Panc1 (cell line): Measurements from ENCODE around the gene MACROD1.

Source experiments
- CTCF ChIP-seq: fragments of 450-650 bp; IDR thresholded peaks from 2 replicates; pipeline ENCODE4 v1.5.1; 2017; ENCODE audit warnings: mild to moderate bottlenecking
- POLR2AphosphoS5 ChIP-seq: IDR thresholded peaks from 2 replicates; pipeline ENCODE4 v1.6.1; 2012; ENCODE audit warnings: mild to moderate bottlenecking, low read depth, low read length, moderate library complexity
- SIN3A ChIP-seq: IDR thresholded peaks from 2 replicates; pipeline ENCODE4 v1.6.1; 2012; ENCODE audit warnings: low read depth, mild to moderate bottlenecking, low read length, moderate library complexity, borderline replicate concordance; ENCODE audit not compliant: insufficient read depth
- TCF7L2 ChIP-seq: IDR thresholded peaks from 2 replicates; pipeline ENCODE4 v1.6.1; 2011; ENCODE audit warnings: mild to moderate bottlenecking, low read depth, low read length, inconsistent platforms
- TF ChIP-seq, protein P1 (sequence below), 2 experiments: IDR thresholded peaks; 2 replicates each; pipeline ENCODE4 v1.6.1; 2011 to 2012; ENCODE audit warnings: low read depth in 2 of 2, control low read depth in 1 of 2, low read length in 1 of 2, mild to moderate bottlenecking in 1 of 2, moderate library complexity in 1 of 2; ENCODE audit not compliant: insufficient read depth in 1 of 2

GRCh38 chr11:63958008-63958407 is 207.9 kb downstream of the MACROD1 start:
- no peak for TF ChIP-seq CTCF
- TF ChIP-seq SIN3A, result no peak
- TF ChIP-seq, protein P1, sequence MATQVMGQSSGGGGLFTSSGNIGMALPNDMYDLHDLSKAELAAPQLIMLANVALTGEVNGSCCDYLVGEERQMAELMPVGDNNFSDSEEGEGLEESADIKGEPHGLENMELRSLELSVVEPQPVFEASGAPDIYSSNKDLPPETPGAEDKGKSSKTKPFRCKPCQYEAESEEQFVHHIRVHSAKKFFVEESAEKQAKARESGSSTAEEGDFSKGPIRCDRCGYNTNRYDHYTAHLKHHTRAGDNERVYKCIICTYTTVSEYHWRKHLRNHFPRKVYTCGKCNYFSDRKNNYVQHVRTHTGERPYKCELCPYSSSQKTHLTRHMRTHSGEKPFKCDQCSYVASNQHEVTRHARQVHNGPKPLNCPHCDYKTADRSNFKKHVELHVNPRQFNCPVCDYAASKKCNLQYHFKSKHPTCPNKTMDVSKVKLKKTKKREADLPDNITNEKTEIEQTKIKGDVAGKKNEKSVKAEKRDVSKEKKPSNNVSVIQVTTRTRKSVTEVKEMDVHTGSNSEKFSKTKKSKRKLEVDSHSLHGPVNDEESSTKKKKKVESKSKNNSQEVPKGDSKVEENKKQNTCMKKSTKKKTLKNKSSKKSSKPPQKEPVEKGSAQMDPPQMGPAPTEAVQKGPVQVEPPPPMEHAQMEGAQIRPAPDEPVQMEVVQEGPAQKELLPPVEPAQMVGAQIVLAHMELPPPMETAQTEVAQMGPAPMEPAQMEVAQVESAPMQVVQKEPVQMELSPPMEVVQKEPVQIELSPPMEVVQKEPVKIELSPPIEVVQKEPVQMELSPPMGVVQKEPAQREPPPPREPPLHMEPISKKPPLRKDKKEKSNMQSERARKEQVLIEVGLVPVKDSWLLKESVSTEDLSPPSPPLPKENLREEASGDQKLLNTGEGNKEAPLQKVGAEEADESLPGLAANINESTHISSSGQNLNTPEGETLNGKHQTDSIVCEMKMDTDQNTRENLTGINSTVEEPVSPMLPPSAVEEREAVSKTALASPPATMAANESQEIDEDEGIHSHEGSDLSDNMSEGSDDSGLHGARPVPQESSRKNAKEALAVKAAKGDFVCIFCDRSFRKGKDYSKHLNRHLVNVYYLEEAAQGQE (IDR thresholded peaks at IDR 0.05; ENCODE audit: insufficient read depth in 1 of 2, low read depth in 2 of 2, low read length in 1 of 2), result no peak
- no peak for TF ChIP-seq POLR2AphosphoS5
- no peak for TF ChIP-seq TCF7L2
